ENCODE data around the gene FOXJ1.

DNA sequence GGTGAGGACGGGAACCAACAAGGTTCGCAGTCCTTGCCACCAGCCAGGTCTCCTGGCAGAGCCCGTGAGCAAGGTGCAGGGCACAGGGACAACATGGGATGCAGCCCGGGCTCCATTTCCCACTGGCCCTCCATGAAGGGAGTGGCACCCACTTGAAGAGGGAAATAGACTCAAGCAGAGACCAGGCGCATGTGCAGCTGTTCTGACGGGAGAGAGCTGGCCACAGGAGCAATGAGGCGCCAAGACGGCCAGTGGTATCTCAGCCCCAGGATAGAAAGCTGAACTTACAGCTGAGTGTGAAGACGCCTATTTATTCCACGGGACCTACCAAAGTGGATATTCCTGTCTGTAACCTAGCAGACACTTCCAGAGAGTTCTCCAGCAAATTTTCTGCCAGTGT, 8.2 kb upstream of the FOXJ1 start:
- TF ChIP-seq, protein P1, sequence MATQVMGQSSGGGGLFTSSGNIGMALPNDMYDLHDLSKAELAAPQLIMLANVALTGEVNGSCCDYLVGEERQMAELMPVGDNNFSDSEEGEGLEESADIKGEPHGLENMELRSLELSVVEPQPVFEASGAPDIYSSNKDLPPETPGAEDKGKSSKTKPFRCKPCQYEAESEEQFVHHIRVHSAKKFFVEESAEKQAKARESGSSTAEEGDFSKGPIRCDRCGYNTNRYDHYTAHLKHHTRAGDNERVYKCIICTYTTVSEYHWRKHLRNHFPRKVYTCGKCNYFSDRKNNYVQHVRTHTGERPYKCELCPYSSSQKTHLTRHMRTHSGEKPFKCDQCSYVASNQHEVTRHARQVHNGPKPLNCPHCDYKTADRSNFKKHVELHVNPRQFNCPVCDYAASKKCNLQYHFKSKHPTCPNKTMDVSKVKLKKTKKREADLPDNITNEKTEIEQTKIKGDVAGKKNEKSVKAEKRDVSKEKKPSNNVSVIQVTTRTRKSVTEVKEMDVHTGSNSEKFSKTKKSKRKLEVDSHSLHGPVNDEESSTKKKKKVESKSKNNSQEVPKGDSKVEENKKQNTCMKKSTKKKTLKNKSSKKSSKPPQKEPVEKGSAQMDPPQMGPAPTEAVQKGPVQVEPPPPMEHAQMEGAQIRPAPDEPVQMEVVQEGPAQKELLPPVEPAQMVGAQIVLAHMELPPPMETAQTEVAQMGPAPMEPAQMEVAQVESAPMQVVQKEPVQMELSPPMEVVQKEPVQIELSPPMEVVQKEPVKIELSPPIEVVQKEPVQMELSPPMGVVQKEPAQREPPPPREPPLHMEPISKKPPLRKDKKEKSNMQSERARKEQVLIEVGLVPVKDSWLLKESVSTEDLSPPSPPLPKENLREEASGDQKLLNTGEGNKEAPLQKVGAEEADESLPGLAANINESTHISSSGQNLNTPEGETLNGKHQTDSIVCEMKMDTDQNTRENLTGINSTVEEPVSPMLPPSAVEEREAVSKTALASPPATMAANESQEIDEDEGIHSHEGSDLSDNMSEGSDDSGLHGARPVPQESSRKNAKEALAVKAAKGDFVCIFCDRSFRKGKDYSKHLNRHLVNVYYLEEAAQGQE (IDR thresholded peaks at IDR 0.05; ENCODE audit: insufficient read depth in 1 of 2, low read depth in 2 of 2, low read length in 1 of 2) = no peak
- TF ChIP-seq, protein P2, sequence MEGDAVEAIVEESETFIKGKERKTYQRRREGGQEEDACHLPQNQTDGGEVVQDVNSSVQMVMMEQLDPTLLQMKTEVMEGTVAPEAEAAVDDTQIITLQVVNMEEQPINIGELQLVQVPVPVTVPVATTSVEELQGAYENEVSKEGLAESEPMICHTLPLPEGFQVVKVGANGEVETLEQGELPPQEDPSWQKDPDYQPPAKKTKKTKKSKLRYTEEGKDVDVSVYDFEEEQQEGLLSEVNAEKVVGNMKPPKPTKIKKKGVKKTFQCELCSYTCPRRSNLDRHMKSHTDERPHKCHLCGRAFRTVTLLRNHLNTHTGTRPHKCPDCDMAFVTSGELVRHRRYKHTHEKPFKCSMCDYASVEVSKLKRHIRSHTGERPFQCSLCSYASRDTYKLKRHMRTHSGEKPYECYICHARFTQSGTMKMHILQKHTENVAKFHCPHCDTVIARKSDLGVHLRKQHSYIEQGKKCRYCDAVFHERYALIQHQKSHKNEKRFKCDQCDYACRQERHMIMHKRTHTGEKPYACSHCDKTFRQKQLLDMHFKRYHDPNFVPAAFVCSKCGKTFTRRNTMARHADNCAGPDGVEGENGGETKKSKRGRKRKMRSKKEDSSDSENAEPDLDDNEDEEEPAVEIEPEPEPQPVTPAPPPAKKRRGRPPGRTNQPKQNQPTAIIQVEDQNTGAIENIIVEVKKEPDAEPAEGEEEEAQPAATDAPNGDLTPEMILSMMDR (IDR thresholded peaks at IDR 0.05) = no peak

All from Panc1 (cell line).